ENCODE results near the gene MB. TPM values are rescaled to one million over a fixed set of nuclear protein-coding genes. Genes with fewer than 3 reads are reported as not detected.

The MB gene
- total RNA-seq, 4 donors from 2014 or later = 5.6 to 11.7 (median 9.8) TPM

DNA sequence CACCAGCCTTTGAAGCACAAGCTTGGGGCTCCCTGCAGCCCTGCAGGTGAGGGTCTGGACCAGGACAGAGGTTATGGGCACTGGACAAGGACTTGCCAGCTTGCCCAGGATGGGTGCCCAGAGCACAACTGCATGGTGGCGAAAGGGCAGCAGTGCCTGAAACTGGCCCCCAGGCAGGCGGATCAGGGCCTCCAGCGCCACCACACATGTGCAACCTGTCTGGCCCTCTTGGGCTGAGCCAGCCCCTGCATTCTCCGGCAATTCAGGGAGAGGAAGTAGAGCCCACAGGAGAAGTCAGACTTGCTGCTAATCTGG, 18.8 kb downstream of the MB start:
- no peak for DNase-seq
- no peaks in the 10 kb centered on the region for H3K36me3 ChIP-seq
- TF ChIP-seq, protein P1, sequence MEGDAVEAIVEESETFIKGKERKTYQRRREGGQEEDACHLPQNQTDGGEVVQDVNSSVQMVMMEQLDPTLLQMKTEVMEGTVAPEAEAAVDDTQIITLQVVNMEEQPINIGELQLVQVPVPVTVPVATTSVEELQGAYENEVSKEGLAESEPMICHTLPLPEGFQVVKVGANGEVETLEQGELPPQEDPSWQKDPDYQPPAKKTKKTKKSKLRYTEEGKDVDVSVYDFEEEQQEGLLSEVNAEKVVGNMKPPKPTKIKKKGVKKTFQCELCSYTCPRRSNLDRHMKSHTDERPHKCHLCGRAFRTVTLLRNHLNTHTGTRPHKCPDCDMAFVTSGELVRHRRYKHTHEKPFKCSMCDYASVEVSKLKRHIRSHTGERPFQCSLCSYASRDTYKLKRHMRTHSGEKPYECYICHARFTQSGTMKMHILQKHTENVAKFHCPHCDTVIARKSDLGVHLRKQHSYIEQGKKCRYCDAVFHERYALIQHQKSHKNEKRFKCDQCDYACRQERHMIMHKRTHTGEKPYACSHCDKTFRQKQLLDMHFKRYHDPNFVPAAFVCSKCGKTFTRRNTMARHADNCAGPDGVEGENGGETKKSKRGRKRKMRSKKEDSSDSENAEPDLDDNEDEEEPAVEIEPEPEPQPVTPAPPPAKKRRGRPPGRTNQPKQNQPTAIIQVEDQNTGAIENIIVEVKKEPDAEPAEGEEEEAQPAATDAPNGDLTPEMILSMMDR (IDR thresholded peaks at IDR 0.05) = no peak
- no peak for TF ChIP-seq POLR2A (IDR thresholded peaks at IDR 0.05)
- H3K4me3 ChIP-seq = no peak overlapping the region
- no peaks in the 10 kb centered on the region for H3K27me3 ChIP-seq
- H3K4me1 ChIP-seq = no peaks in the 10 kb centered on the region
- H3K27ac ChIP-seq = no peak overlapping the region
- no peaks in the 10 kb centered on the region for H3K9me3 ChIP-seq

DNA sequence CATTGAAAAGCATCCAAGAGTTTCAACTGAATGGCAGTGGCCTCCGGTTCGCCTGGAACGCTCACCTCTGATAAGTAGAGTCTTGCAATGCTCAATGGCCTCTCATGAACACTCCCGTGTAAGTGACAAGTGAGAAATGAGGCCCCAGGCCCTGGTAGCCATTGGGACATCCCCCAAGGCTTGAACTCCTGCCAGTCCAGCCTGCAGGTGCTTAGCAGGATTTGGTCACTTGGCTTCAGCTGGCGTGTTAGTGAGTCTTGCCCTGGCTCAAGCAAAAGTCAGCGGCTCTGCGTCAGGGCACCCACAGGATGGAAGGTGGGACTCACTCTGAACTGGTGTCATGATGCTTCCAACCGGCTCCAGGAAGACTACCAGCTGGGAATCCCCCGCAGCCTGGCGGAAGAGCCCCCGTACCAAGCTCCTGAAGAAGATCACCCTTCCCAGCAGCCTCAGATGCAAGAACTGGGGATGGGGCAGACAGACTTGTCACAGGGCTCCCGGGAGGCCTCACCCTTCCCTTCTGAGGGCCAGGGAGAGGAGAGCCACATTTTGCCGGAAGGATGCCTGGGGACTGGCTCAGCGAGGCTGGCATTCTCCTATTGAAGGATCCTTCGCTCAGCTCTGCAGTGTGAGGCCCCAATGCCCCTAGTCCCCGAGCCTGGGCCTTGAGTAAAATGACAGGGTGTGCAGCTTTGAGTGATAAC, 19.3 kb downstream of the MB start:
- Histone ChIP-seq H3K4me3 (no peak overlapping the region), H3K27me3 (no peaks in the 10 kb centered on the region), H3K27ac (no peak overlapping the region), H3K9me3 (no peaks in the 10 kb centered on the region), H3K36me3 (no peaks in the 10 kb centered on the region), H3K4me1 (no peaks in the 10 kb centered on the region)
- TF ChIP-seq POLR2A (IDR thresholded peaks at IDR 0.05) = no peak
- TF ChIP-seq, protein P1 (IDR thresholded peaks at IDR 0.05) = no peak
- DNase-seq = no peak

DNA sequence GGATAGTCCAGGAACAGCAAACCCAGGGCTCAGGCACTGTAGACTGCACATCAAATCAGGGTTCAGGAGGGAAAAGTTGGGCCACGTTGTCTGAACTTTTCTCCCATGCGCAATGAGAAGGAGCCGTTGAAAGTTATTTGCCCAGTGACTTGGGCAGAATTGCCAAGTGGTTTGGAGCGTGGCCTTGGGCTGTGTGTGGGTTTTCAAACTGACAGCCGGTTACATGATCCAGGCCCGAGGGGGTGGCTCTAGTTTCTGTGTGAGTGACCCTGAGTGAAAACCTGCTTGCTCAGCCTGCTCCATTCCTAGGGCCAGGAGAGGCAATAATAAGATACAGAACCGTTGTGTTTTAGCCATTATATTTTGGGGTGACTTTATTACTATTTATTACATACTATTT, 20.3 kb downstream of the MB start:
- no peak for DNase-seq
- Histone ChIP-seq H3K36me3 (no peaks in the 10 kb centered on the region), H3K4me1 (no peaks in the 10 kb centered on the region), H3K9me3 (no peaks in the 10 kb centered on the region), H3K4me3 (no peak overlapping the region), H3K27ac (no peak overlapping the region), H3K27me3 (no peaks in the 10 kb centered on the region)
- TF ChIP-seq POLR2A (IDR thresholded peaks at IDR 0.05) = no peak
- TF ChIP-seq, protein P1 (IDR thresholded peaks at IDR 0.05) = no peak

DNA sequence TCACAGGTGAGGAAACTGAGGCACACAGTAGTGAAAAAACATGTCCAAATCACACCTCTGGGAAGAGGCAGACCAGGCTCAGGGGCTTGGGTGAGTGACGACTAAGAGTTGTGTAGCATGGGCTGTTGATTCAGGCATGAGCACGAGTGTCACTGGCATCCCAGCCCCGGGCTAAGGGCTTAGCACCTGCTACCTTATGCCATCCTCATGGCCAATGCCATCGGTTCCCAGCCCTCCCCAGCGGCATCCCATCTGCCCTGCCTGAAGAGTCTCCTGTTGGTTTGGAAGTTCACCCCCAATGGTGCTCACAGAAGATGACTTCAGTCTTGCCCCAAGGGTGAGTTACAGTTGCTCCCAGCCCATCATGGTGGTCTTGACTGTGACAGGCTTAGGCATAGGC, 22.4 kb downstream of the MB start:
- no peaks in the 10 kb centered on the region for H3K9me3 ChIP-seq
- H3K4me3 ChIP-seq = no peak overlapping the region
- TF ChIP-seq POLR2A (IDR thresholded peaks at IDR 0.05) = no peak
- TF ChIP-seq, protein P1 (IDR thresholded peaks at IDR 0.05) = no peak
- H3K4me1 ChIP-seq = no peaks in the 10 kb centered on the region
- H3K27ac ChIP-seq = no peak overlapping the region
- H3K36me3 ChIP-seq = no peaks in the 10 kb centered on the region
- no peak for DNase-seq
- no peaks in the 10 kb centered on the region for H3K27me3 ChIP-seq

DNA sequence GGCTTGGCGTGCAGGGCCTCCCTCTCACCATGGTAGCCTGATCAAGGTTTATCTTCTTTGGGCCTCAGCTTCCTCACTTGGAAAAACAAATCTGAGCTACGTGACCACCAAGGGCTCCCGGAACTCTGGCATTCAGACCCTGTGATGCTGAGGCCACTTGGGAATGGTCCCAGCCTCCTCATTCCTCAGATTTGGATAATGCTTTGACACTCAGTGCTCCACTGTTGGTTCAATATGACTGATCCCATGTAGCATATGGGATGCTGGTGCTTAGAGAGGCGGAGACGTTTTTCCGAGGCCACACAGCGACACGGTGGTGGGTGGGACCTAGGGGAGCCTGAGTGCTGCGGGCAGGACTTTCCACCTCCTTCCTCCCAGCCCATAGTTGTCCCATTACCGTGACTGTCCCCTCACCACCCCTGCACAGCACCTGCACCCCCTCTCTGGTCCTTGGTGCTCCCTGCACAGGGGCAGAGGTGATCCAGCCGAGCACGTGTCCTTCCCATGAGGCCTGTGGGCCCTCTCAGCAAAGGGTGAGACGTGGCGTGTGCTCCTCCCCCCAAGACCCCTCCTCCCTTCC, 23.1 kb downstream of the MB start:
- Histone ChIP-seq H3K4me3 (no peak overlapping the region), H3K27me3 (no peaks in the 10 kb centered on the region), H3K4me1 (no peaks in the 10 kb centered on the region), H3K36me3 (no peaks in the 10 kb centered on the region), H3K9me3 (no peaks in the 10 kb centered on the region), H3K27ac (no peak overlapping the region)
- DNase-seq = no peak
- TF ChIP-seq, protein P1 (IDR thresholded peaks at IDR 0.05) = no peak
- TF ChIP-seq POLR2A (IDR thresholded peaks at IDR 0.05) = no peak

Data from Peyer's patch (tissue), 4 donors.